Esophagus muscularis mucosa (tissue), 4 donors: Measurements from ENCODE around the gene DPH7. TPM values are rescaled to one million over a fixed set of nuclear protein-coding genes. Genes with fewer than 3 reads are reported as not detected.
"Not testable (repeated sequence)": the region's sequence is repeated elsewhere in the genome, so short reads cannot be mapped to it uniquely, and the experiment has no call there.

Source experiments
- DNase-seq: peaks from one replicate; pipeline ENCODE4 v3.0.0-alpha.2; 2017; ENCODE audit errors: extremely low spot score
- H3K27ac ChIP-seq, 4 donors: fragments of 200-600 bp; sonication (generic); replicated peaks in 1 of 4; 1 replicate in 3 of 4; 2 replicates in 1 of 4; pipeline ENCODE4 v1.5.1; 2016 to 2019; ENCODE audit warnings: mild to moderate bottlenecking in 1 of 4
- H3K27me3 ChIP-seq, 4 donors: fragments of 200-600 bp; sonication (generic); one replicate each; pipeline versions ENCODE4 v1.5.1 to v1.6.0; 2016 to 2019
- H3K36me3 ChIP-seq, 4 donors: fragments of 200-600 bp; sonication (generic); one replicate each; pipeline ENCODE4 v1.5.1; 2016 to 2019
- H3K4me1 ChIP-seq, 4 donors: fragments of 200-600 bp; sonication (generic); one replicate each; pipeline ENCODE4 v1.5.1; 2016 to 2019
- H3K4me3 ChIP-seq, 4 donors: fragments of 200-600 bp; sonication (generic); 1 replicate in 2 of 4; 2 replicates in 2 of 4; pipeline ENCODE4 v1.5.1; 2016 to 2019; ENCODE audit warnings: mild to moderate bottlenecking in 4 of 4, moderate library complexity in 1 of 4
- H3K9me3 ChIP-seq, 4 donors: fragments of 200-600 bp; sonication (generic); 1 replicate in 3 of 4; 2 replicates in 1 of 4; pipeline ENCODE4 v1.5.1; 2016 to 2019
- EP300 ChIP-seq: sonication (generic); formaldehyde crosslinking; IDR thresholded peaks from one replicate; pipeline ENCODE4 v1.6.1; 2017; ENCODE audit warnings: antibody characterized with exemption
- POLR2A ChIP-seq: fragments of 450-650 bp; IDR thresholded peaks from one replicate; pipeline ENCODE4 v1.6.1; 2017; ENCODE audit warnings: antibody characterized with exemption, moderate library complexity, mild to moderate bottlenecking, low read depth
- POLR2AphosphoS5 ChIP-seq, 2 donors: sonication (generic); formaldehyde crosslinking; IDR thresholded peaks; one replicate each; pipeline ENCODE4 v1.6.1; 2017; ENCODE audit warnings: antibody characterized with exemption in 2 of 2
- WGBS: methylation state at CpG from one replicate; pipeline ENCODE4 v1.1.5; 2018; 5-methylcytosine and 5-hydroxymethylcytosine counted together
- intact Hi-C: fragments of 100-400 bp; cut with DNase I; formaldehyde crosslinking; loops from one replicate; pipeline ENCODE4 v1.15.1; 2023
- total RNA-seq, 4 donors: library from RNA; depleted of rRNA; stranded (reverse); fragments of >200 nt; gene quantifications; one replicate each; pipeline versions ENCODE4 v1.1.0 to v1.2.1, GENCODE V29; 2016
- TF ChIP-seq, protein P1 (sequence below), 3 experiments: fragments of 200-600 bp in 2 of 3; fragments of 450-650 bp in 1 of 3; sonication (generic) in 2 of 3; IDR thresholded peaks; one replicate each; pipeline ENCODE4 v1.5.1; 2017 to 2019; ENCODE audit warnings: antibody characterized with exemption in 3 of 3, mild to moderate bottlenecking in 2 of 3, moderate library complexity in 1 of 3

Gene DPH7
- total RNA-seq, 4 donors from 2014 or later: 19.9 to 27.8 (median 24.8) TPM

DNA sequence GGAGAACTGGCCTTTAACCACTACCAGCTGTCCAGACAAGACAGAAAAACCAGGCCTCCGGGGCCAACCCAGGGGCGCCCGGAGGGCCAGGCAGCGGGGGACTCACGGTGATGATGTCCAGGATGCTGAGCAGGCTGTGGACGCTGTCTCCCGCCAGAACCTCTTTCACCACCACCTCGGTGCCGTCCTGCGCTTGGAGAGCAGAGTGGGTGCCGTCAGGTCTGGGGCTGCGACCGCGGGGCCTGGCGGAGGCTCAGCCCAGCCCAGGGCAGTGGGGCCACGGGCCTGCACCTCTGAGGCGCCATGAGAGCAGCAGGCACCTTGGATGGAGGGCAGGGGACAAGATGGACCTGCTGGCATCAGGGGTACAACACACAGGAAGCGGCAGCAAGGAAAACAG is 38.2 kb downstream of the DPH7 start:
- H3K4me3 ChIP-seq: no peak overlapping the region
- intact Hi-C loops: no loop called here
- 96% methylated on average over 8 of the region's 18 CpGs for WGBS
- H3K36me3 ChIP-seq: peaks cover 10 to 66% (median 37%) of the 10 kb centered on the region in 4 donors
- peaks cover 0 to 4% (median 2%) of the 10 kb centered on the region in 4 donors for H3K4me1 ChIP-seq
- no peak for DNase-seq
- TF ChIP-seq, protein P1, sequence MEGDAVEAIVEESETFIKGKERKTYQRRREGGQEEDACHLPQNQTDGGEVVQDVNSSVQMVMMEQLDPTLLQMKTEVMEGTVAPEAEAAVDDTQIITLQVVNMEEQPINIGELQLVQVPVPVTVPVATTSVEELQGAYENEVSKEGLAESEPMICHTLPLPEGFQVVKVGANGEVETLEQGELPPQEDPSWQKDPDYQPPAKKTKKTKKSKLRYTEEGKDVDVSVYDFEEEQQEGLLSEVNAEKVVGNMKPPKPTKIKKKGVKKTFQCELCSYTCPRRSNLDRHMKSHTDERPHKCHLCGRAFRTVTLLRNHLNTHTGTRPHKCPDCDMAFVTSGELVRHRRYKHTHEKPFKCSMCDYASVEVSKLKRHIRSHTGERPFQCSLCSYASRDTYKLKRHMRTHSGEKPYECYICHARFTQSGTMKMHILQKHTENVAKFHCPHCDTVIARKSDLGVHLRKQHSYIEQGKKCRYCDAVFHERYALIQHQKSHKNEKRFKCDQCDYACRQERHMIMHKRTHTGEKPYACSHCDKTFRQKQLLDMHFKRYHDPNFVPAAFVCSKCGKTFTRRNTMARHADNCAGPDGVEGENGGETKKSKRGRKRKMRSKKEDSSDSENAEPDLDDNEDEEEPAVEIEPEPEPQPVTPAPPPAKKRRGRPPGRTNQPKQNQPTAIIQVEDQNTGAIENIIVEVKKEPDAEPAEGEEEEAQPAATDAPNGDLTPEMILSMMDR (IDR thresholded peaks at IDR 0.05): no peak
- TF ChIP-seq EP300 (no peak), POLR2AphosphoS5 (IDR thresholded peaks at IDR 0.05) (no peak), POLR2A (no peak)
- H3K27ac ChIP-seq: no peak overlapping the region
- H3K9me3 ChIP-seq: no peaks in the 10 kb centered on the region
- H3K27me3 ChIP-seq: no peaks in the 10 kb centered on the region

DNA sequence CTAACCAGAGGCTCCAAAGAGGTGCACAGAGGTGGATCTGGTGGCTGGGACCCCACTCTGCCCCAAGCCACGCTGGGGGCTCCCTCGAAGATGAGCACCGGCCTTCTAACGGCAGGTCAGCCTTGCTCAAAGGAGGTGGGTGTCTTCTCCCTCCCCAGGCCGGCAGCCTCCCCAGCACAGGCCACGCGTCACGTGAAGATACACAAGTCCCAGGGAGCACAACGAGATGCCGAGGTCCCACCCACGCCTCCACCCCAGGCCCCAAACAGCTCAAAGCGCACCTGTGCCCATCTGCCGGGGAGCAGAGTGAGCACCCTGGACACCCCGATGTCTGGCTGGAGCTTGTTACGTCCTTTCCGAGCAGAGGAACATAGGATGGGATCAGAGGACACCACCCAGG is 40.7 kb downstream of the DPH7 start:
- intact Hi-C loops: no loop called here
- H3K27me3 ChIP-seq: no peaks in the 10 kb centered on the region
- no peak overlapping the region for H3K4me3 ChIP-seq
- peaks cover 5 to 12% (median 11%) of the 10 kb centered on the region in 4 donors for H3K4me1 ChIP-seq
- peaks cover 10 to 57% (median 34%) of the 10 kb centered on the region in 4 donors for H3K36me3 ChIP-seq
- no peak overlapping the region for H3K27ac ChIP-seq
- TF ChIP-seq POLR2A (no peak), EP300 (no peak), POLR2AphosphoS5 (IDR thresholded peaks at IDR 0.05) (no peak)
- TF ChIP-seq, protein P1 (IDR thresholded peaks at IDR 0.05): no peak
- no peak for DNase-seq
- WGBS: 95% methylated on average over 10 of the region's 16 CpGs
- no peaks in the 10 kb centered on the region for H3K9me3 ChIP-seq

DNA sequence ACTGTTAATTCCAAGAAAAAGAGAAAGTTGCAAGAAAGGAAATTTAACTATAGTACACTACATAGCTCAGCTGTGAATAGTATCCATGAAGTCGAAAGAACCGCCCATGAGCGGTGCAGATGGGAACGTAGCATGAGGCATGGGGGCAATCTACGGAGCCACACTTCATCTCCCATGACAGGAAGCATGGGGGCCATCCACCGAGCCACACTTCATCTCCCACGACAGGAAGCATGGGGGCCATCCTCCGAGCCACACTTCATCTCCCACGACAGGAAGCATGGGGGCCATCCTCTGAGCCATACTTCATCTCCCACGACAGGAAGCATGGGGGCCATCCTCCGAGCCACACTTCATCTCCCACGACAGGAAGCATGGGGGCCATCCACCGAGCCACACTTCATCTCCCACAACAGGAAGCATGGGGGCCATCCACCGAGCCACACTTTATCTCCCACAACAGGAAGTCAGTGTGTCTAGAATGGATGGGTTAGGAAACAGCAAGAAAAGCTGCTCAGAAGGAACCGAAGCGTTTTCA is 42.1 kb downstream of the DPH7 start:
- H3K4me3 ChIP-seq, DNase-seq, H3K27me3 ChIP-seq, H3K27ac ChIP-seq, H3K9me3 ChIP-seq, intact Hi-C loops: not testable (repeated sequence)
- H3K36me3 ChIP-seq: peaks cover 6 to 45% (median 24%) of the 10 kb centered on the region in 4 donors
- WGBS: 83% methylated on average over 16 of the region's 16 CpGs
- H3K4me1 ChIP-seq: peaks cover 5 to 12% (median 11%) of the 10 kb centered on the region in 4 donors

DNA sequence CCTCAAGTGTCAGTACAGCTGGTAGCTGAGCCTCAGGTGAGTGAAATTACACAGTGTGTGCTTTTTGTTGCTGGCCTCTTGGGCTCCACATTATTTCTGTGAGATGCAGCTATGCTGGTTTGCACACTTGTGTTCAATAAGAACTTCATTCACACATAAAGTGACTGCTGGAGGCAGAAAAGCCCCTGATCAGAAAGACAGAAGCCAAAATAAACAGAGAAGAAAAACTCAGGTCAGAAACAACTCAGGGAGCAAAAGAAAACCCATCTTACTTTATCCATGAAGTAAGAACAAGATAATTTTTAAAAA is 43.7 kb downstream of the DPH7 start:
- TF ChIP-seq POLR2AphosphoS5 (IDR thresholded peaks at IDR 0.05): no peak
- TF ChIP-seq POLR2A: no peak
- no peak for TF ChIP-seq EP300
- TF ChIP-seq, protein P1 (IDR thresholded peaks at IDR 0.05): no peak
- Histone ChIP-seq H3K27me3 (no peaks in the 10 kb centered on the region), H3K27ac (no peak overlapping the region), H3K4me3 (no peak overlapping the region), H3K9me3 (no peaks in the 10 kb centered on the region), H3K36me3 (peaks cover 4 to 29% (median 13%) of the 10 kb centered on the region in 4 donors), H3K4me1 (peaks cover 5 to 14% (median 11%) of the 10 kb centered on the region in 4 donors)
- intact Hi-C loops: no loop called here
- DNase-seq: no peak

DNA sequence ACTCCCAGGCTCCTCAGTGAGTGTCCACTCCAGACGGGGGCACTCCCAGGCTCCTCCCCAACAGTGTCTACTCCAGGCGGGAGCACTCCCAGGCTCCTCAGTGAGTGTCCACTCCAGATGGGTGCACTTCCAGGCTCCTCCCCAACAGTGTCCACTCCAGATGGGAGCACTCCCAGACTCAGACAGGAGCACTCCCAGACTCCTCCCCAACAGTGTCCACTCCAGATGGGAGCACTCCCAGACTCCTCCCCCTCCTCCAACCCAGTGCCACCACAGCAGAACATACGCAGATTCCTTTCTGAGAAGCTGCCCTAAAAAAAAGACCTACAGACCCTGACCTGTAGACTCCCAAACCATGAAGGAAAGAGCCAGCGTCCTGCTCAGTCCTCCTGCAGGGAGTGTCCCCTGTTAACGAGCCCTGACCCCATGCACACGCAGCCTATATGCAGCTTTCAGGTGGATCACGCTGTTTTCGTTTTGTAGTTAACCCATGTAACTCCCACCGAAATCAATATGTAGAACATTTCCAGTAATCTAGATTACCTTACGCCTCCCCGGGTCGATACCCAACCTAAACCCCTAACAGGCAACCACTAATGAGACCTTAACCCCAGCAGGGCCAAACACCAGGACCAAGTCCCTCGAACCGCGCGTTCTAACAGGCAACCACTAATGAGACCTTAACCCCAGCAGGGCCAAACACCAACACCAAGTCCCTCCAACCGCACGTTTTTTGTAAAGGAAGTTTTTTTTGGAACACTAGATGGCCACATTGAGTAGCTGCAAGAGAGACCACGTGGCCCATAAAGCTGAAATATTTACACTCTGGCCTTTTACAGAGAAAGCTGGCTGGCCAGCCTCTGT is 44.2 kb downstream of the DPH7 start:
- Histone ChIP-seq H3K4me1 (peaks cover 5 to 14% (median 11%) of the 10 kb centered on the region in 4 donors), H3K9me3 (no peaks in the 10 kb centered on the region), H3K27me3 (no peaks in the 10 kb centered on the region), H3K4me3 (no peak overlapping the region), H3K36me3 (peaks cover 0 to 23% (median 8%) of the 10 kb centered on the region in 4 donors), H3K27ac (no peak overlapping the region)
- DNase-seq: no peak
- WGBS: 50% methylated on average over 19 of the region's 19 CpGs
- intact Hi-C loops: no loop called here
- TF ChIP-seq, protein P1 (IDR thresholded peaks at IDR 0.05): peak; percentile 66 to 73 (median 72)
- TF ChIP-seq EP300 (no peak), POLR2AphosphoS5 (IDR thresholded peaks at IDR 0.05) (peak in 1 of 2 donors; percentile 46), POLR2A (no peak)

DNA sequence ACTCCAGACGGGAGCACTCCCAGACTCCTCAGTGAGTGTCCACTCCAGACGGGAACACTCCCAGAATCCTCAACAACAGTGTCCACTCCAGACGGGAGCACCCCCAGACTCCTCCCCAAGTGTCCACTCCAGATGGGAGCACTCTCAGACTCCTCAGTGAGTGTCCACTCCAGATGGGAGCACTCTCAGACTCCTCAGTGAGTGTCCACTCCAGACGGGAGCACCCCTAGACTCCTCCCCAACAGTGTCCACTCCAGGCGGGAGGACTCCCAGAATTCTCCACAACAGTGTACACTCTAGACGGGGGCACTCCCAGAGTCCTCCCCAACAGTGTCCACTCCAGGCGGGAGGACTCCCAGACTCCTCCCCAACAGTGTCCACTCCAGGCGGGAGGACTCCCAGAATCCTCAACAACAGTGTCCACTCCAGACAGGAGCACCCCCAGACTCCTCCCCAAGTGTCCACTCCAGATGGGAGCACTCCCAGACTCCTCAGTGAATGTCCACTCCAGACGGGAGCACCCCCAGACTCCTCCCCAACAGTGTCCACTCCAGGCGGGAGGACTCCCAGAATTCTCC is 45.7 kb downstream of the DPH7 start:
- H3K27ac ChIP-seq, H3K36me3 ChIP-seq, intact Hi-C loops, H3K4me3 ChIP-seq, DNase-seq, H3K27me3 ChIP-seq, H3K9me3 ChIP-seq: not testable (repeated sequence)
- WGBS: 83% methylated on average over 7 of the region's 10 CpGs
- H3K4me1 ChIP-seq: peaks cover 5 to 14% (median 11%) of the 10 kb centered on the region in 4 donors
